BLaER1 (cell line): Measurements from ENCODE around the gene CTXN1.

Experiments used
- H3K27ac ChIP-seq: shearing (Covaris generic); formaldehyde crosslinking; 2 replicates; pipeline ENCODE4 v1.8.1; 2022
- H3K27me3 ChIP-seq: shearing (Covaris generic); formaldehyde crosslinking; 2 replicates; pipeline ENCODE4 v1.8.1; 2022
- H3K36me3 ChIP-seq: shearing (Covaris generic); formaldehyde crosslinking; 2 replicates; pipeline ENCODE4 v1.8.1; 2022
- H3K4me1 ChIP-seq: shearing (Covaris generic); formaldehyde crosslinking; 2 replicates; pipeline ENCODE4 v1.8.1; 2022
- H3K4me2 ChIP-seq: shearing (Covaris generic); formaldehyde crosslinking; 2 replicates; pipeline ENCODE4 v1.8.1; 2022
- H3K4me3 ChIP-seq: shearing (Covaris generic); formaldehyde crosslinking; 2 replicates; pipeline ENCODE4 v1.8.1; 2022
- H3K9ac ChIP-seq: shearing (Covaris generic); formaldehyde crosslinking; 2 replicates; pipeline ENCODE4 v1.8.1; 2022
- H3K9me3 ChIP-seq: shearing (Covaris generic); formaldehyde crosslinking; 2 replicates; pipeline ENCODE4 v1.8.1; 2022
- H4K20me1 ChIP-seq: shearing (Covaris generic); formaldehyde crosslinking; 2 replicates; pipeline ENCODE4 v1.8.1; 2022
- Cebpa-rat ChIP-seq: shearing (Covaris generic); IDR thresholded peaks from 2 replicates; pipeline ENCODE4 v1.8.1; 2022

Gene CTXN1

GRCh38 chr19:7903244-7904073 lies 22.5 kb downstream of the CTXN1 start, which contains the start of gene MAP2K7:
Gene MAP2K7, plus strand, starts transcription at chr19:7903877. Its CDS starts 68 bp downstream, at chr19:7903945.
- Histone ChIP-seq H3K4me3 (peak within 1 kb of the TSS; percentile 86), H3K27ac (peak within 1 kb of the TSS; percentile 91), H3K9ac (peak within 1 kb of the TSS; percentile 90), H3K4me2 (peak within 1 kb of the TSS; percentile 100), H3K9me3 (no peaks in the 10 kb centered on the region), H4K20me1 (peaks cover 45% of the 10 kb centered on the region), H3K27me3 (no peaks in the 10 kb centered on the region), H3K4me1 (peaks cover 64% of the 10 kb centered on the region), H3K36me3 (peaks cover 16% of the 10 kb centered on the region)
- no peak for TF ChIP-seq Cebpa-rat

DNA sequence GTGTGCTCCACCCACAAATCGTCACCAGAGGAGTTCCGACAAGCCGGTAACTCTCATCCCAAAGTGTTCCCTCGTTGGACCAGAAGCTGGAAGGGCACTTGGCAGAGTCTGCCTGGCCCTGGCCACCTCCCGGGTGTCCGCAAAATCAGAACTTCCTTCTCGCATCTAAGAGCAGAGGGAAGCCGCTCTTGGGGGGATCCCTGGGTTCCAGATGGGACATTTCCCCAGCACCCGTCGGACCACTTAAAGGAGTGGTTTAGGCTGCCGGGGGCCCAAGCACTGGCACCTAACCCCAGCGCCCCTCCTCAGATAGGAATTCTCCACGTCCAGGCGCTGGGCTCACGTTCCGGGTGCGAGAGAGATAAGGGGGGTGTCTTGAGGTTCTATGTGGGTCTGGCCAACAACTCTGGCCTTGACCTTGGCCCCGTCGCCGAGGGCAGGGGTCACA lies 23.1 kb downstream of the CTXN1 start:
- Histone ChIP-seq H3K4me3 (peak overlapping the region; percentile 86), H3K4me1 (peaks cover 58% of the 10 kb centered on the region), H3K9ac (peak overlapping the region; percentile 90), H3K27me3 (no peaks in the 10 kb centered on the region), H4K20me1 (peaks cover 38% of the 10 kb centered on the region), H3K36me3 (peaks cover 12% of the 10 kb centered on the region), H3K4me2 (peak overlapping the region; percentile 100), H3K27ac (peak overlapping the region; percentile 91), H3K9me3 (no peaks in the 10 kb centered on the region)
- no peak for TF ChIP-seq Cebpa-rat

- Histone ChIP-seq H3K4me3 (no peak overlapping the region), H3K9me3 (no peaks in the 10 kb centered on the region), H3K27me3 (no peaks in the 10 kb centered on the region), H3K9ac (no peak overlapping the region), H3K4me2 (no peak overlapping the region), H3K4me1 (peaks cover 43% of the 10 kb centered on the region), H3K36me3 (peaks cover 8% of the 10 kb centered on the region), H3K27ac (no peak overlapping the region), H4K20me1 (peaks cover 23% of the 10 kb centered on the region)
- no peak for TF ChIP-seq Cebpa-rat
Measured at GRCh38 chr19:7901337-7901736, 24.6 kb downstream of the CTXN1 start.

GRCh38 chr19:7900931-7901330 lies 25.0 kb downstream of the CTXN1 start:
- Histone ChIP-seq H3K4me1 (peaks cover 39% of the 10 kb centered on the region), H3K27ac (no peak overlapping the region), H4K20me1 (peaks cover 19% of the 10 kb centered on the region), H3K9me3 (no peaks in the 10 kb centered on the region), H3K4me2 (no peak overlapping the region), H3K27me3 (no peaks in the 10 kb centered on the region), H3K36me3 (peaks cover 4% of the 10 kb centered on the region; the same call in 1 of the 2 replicates), H3K4me3 (no peak overlapping the region), H3K9ac (no peak overlapping the region)
- no peak for TF ChIP-seq Cebpa-rat

DNA sequence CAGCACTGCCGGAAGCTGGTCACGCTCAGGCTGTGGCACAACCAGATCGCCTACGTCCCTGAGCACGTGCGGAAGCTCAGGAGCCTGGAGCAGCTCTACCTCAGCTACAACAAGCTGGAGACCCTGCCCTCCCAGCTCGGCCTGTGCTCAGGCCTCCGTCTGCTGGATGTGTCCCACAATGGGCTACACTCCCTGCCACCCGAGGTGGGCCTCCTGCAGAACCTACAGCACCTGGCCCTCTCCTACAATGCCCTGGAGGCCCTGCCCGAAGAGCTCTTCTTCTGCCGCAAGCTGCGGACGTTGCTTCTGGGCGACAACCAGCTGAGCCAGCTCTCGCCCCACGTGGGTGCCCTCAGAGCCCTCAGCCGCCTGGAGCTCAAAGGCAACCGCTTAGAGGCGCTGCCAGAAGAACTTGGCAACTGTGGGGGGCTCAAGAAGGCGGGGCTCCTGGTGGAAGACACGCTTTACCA lies 25.5 kb downstream of the CTXN1 start:
- TF ChIP-seq Cebpa-rat = no peak
- H3K4me1 ChIP-seq = peaks cover 34% of the 10 kb centered on the region
- H3K4me2 ChIP-seq = no peak overlapping the region
- H3K27me3 ChIP-seq = no peaks in the 10 kb centered on the region
- H3K36me3 ChIP-seq = no peaks in the 10 kb centered on the region
- H3K27ac ChIP-seq = no peak overlapping the region
- peaks cover 14% of the 10 kb centered on the region for H4K20me1 ChIP-seq
- no peak overlapping the region for H3K9ac ChIP-seq
- H3K4me3 ChIP-seq = no peak overlapping the region
- H3K9me3 ChIP-seq = no peaks in the 10 kb centered on the region

DNA sequence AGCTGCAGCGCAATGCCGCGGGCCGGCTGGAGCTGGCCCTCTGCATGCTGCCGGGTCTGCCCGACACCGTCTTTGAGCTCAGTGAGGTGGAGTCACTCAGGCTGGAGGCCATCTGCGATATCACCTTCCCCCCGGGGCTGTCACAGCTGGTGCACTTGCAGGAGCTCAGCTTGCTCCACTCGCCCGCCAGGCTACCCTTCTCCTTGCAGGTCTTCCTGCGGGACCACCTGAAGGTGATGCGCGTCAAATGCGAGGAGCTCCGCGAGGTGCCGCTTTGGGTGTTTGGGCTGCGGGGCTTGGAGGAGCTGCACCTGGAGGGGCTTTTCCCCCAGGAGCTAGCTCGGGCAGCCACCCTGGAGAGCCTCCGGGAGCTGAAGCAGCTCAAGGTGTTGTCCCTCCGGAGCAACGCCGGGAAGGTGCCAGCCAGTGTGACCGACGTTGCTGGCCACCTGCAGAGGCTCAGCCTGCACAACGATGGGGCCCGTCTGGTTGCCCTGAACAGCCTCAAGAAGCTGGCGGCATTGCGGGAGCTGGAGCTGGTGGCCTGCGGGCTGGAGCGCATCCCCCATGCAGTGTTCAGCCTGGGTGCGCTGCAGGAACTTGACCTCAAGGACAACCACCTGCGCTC lies 26.1 kb downstream of the CTXN1 start:
- Histone ChIP-seq H3K9me3 (no peaks in the 10 kb centered on the region), H3K4me2 (no peak overlapping the region), H3K27me3 (no peaks in the 10 kb centered on the region), H3K36me3 (no peaks in the 10 kb centered on the region), H3K27ac (no peak overlapping the region), H3K4me1 (peaks cover 28% of the 10 kb centered on the region), H3K9ac (no peak overlapping the region), H4K20me1 (peaks cover 9% of the 10 kb centered on the region), H3K4me3 (no peak overlapping the region)
- TF ChIP-seq Cebpa-rat = no peak

DNA sequence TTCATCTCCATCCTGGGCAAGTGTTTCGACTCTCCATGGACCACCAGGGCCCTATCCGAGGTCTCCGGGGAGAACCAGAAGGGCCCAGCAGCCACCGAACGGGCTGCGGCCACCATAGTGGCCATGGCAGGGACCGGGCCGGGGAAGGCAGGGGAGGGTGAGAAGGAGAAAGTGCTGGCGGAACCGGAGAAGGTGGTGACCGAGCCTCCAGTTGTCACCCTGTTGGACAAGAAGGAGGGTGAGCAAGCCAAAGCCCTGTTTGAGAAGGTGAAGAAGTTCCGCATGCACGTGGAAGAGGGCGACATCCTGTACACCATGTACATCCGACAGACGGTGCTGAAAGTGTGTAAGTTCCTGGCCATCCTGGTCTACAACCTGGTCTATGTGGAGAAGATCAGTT lies 27.0 kb downstream of the CTXN1 start:
- Histone ChIP-seq H3K4me2 (no peak overlapping the region), H3K27me3 (no peaks in the 10 kb centered on the region), H4K20me1 (no peaks in the 10 kb centered on the region), H3K9me3 (no peaks in the 10 kb centered on the region), H3K27ac (no peak overlapping the region), H3K4me3 (no peak overlapping the region), H3K36me3 (no peaks in the 10 kb centered on the region), H3K4me1 (peaks cover 25% of the 10 kb centered on the region), H3K9ac (no peak overlapping the region)
- TF ChIP-seq Cebpa-rat = no peak

DNA sequence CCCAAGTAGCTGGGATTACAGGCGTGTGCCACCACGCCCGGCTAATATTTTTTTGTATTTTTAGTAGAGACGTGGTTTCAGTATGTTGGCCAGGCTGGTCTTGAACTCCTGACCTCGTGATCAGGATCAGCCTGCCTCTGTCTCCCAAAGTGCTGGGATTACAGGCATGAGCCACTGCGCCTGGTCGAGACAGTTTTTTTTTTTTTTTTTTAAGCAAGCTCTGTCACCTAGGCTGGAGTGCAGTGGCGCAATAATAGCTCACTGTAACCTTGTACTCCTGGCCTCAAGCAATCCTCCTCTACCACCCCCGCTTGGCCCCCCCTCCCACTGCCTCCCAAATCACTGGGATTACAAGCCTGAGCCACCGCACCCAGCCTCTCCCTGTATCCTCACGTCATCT lies 28.6 kb downstream of the CTXN1 start:
- no peaks in the 10 kb centered on the region for H3K36me3 ChIP-seq
- TF ChIP-seq Cebpa-rat = no peak
- no peak overlapping the region for H3K4me3 ChIP-seq
- no peaks in the 10 kb centered on the region for H3K9me3 ChIP-seq
- no peaks in the 10 kb centered on the region for H3K27me3 ChIP-seq
- no peak overlapping the region for H3K4me2 ChIP-seq
- H3K9ac ChIP-seq = no peak overlapping the region
- H3K4me1 ChIP-seq = peaks cover 26% of the 10 kb centered on the region
- H3K27ac ChIP-seq = no peak overlapping the region
- no peaks in the 10 kb centered on the region for H4K20me1 ChIP-seq

- H3K9ac ChIP-seq = no peak overlapping the region
- no peaks in the 10 kb centered on the region for H3K27me3 ChIP-seq
- H3K27ac ChIP-seq = no peak overlapping the region
- H3K9me3 ChIP-seq = no peaks in the 10 kb centered on the region
- H3K36me3 ChIP-seq = no peaks in the 10 kb centered on the region
- no peak for TF ChIP-seq Cebpa-rat
- no peaks in the 10 kb centered on the region for H4K20me1 ChIP-seq
- no peak overlapping the region for H3K4me3 ChIP-seq
- peaks cover 40% of the 10 kb centered on the region for H3K4me1 ChIP-seq
- no peak overlapping the region for H3K4me2 ChIP-seq
Measured at GRCh38 chr19:7895565-7895964, 30.4 kb downstream of the CTXN1 start.
